Stimulated activated CD8-positive, alpha-beta memory T cell treated with anti-CD3 and anti-CD28 coated beads, Interleukin-15, amount 100 ng/mL, for 24 hours (primary cell): ENCODE data around the gene CECR2.

Source experiments
- DNase-seq: peaks from one replicate; pipeline ENCODE4 v3.0.0-alpha.2; 2020; ENCODE audit warnings: low read depth

The CECR2 gene

DNA sequence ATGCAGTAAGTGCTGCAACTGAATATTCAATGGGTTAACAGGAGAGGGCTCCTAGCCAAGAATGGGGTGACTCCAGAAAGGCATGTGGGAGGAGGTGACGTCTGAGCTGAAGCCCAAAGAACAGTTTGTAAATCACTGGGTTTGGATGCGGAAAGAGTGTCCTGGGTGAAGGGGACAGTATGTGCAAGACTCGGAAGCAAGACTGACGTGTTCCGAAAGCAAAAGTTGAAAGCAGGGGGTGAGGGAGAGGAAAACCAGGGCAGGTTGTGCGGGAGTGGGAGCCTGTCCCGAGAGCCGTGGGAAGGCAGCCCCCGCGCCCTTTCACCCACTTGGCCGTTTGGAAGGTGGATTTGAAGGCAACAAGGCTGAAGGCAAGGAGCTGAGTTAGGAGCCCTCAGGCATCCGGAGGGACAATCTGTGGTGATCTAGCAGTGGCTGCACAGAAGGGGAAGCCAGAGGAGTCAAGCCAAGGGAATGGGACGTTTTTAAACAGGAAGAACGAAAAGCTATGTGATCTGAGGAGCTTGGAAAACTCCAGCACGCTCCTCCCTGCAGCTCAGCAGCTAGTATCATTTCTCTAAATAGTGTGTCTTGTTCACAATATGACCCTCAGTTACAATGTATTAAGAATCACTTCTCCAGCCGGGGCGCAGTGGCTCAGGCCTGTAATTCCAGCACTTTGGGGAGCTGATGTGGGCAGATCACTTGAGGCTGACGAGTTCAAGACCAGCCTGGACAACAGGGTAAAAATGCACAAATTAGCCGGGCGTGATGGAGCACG is 201.8 kb downstream of the CECR2 start:
- DNase-seq, result no peak

DNA sequence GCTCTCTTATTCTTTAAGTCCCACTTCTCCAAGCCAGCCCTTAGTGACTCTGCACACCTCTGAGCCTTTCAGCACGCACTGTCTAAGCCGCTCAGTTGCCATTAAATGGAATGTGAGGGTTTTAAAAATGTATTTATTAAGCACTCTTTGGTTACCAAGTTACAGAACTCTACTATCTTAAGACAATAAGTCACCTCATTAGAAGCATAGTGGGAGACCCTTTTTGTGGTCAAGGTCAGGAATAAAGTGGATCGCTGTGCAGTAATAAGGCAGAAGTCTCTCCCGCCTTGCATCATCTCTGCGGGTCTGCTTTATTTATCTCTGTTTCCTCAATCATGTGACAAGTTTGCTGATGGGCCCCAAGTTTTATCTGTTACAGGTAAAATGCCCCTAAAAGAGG is 205.9 kb downstream of the CECR2 start:
- no peak for DNase-seq

DNA sequence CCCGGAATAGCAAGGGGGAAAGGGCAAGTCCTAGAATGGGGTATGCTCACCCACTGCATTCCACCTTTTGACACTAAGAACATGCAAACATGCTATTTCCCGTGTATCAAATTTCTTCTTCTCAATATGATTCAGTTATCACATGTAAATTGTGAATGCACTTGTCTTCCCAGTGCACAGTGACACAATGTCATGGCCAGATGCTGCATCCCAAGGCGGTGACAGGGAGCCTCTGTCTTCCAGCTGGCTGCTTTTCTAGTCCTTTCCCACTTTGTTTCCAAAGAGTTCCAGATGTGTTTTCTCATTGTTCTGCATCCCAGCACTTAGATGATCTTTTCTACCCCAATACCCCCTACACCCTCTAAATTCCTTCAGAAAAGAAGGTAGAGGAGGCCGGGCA is 206.4 kb downstream of the CECR2 start:
- no peak for DNase-seq

DNA sequence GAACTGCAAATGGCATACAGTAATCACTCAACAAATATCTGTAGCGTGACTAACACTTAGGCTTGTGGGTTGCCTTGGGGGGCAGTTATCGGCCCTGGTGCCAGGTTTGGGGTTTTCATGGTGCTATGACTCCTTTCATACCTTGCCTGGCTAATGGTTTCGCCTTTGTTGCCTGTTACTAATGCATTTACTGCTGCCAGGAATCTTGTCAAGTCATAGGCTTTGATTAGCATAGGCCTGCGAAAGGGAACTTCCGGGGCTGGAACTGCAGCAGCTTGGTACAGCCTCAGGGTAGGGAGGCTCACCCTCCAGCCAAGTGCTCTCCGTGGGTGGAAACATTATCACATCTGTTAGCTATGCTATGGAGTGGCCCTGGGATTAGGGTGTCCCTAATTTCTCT is 207.2 kb downstream of the CECR2 start:
- no peak for DNase-seq

DNA sequence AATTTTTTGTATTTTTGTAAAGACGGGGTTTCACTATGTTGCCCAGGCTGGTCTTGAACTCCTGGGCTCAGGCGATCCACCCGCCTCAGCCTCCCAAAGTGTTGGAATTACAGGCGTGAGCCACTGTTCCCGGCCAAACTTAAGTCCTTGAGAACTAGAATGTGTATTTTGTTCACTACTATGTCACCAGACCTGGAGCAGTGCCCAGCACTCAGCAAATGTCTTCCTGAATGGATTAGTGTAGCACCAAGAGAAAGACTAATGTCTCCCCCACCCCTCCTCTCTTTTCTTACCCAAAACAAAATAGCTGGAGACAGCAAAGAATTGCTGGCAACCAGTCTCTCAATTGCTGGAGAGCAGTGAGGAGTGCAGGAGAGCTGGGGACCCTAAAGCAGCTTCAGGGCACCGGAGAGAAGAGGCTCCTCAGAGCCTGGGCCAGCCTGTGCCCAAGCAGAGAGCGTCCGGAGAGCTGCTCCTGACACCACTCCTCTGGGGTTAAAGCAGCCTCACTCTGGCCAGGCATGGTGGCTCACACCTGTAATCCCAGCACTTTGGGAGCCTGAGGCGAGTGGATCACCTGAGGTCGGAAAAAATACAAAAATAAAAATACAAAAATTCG is 209.0 kb downstream of the CECR2 start:
- no peak for DNase-seq

DNA sequence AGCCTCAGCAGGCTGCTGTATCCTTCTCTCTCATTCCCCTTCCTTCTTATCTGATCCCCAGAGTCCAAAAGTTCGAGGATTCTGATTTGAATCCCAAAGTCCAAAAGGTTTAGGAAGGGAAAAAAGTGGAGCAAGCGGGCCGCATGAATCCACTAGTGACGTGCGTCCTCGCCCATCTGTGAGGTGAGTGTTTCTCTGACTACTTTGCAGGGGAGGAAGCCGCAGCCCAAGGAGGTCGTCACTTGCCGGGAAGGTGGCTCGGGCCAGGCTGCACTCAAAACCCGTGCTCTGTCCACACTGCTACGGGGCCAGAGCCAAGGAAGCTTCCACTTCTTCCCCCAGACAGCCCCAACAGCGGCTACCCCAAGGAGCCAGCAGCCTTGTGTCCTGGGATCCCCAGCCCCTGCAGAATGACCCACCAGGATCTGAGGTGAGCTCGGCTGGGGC is 210.3 kb downstream of the CECR2 start:
- DNase-seq, result no peak

DNA sequence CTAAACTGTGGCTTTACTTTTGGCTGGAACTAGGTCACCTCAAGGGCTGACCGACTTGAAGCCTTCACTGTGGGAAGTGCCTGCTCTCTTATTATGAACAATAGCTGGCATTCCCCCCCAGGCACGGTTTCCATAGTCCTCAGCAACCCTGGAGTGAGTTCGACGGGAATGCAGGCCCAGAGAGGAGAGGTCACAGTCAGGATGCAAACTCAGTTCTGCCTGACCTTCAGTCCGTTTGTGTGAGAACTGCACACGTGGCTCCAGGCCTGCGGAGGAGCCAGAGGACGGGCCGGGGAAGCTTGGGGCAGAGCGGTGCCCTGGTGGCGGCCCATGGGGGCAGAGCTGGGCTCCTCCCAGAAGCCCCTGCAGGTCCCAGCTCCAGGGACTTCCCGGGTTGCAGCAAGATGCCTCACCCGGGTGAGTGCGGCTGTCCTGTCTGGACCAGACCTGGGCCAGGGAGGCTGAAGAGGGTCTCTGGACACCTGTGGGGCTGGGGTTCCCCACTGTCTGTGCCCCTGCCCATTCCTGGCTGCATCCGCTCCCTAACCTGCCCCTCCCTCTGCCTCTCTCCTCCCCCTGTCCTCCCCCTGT is 211.3 kb downstream of the CECR2 start:
- no peak for DNase-seq

DNA sequence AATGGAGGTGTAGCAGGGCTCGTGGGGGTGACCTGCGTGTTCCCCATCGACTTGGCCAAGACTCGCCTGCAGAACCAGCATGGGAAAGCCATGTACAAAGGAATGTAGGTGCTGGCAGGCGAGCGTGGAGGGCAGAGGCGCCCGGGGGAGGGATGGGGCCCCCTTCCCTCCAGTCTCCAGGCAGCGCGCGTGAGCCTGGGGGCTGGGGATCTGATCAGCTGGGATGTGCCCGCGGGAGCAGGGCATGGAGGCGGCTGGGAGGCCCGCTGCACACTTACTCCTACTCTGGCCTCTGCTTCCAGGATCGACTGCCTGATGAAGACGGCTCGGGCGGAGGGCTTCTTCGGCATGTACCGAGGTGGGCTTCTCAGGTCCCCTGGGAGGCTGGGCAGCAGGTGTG is 211.8 kb downstream of the CECR2 start:
- DNase-seq, result no peak

DNA sequence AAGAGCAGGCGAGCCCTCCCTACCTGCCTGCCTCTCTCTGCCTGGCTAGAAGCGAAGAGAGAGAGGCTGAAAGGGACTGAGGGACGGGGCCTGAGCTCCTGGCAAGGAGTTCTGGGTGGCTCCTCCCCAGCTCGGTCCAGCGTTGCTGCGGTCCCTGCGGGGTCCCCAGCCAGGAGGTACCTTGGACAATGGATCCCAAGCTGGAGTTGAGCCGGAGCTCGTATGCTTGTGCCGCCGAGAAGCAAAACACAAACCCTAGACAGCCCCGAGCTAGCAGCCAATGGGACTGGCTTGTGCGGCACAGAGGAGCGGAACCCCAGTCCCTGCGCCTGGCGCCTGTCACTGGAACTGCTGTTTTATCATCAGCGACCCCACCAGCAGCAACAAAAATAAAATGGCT is 212.4 kb downstream of the CECR2 start:
- no peak for DNase-seq

DNA sequence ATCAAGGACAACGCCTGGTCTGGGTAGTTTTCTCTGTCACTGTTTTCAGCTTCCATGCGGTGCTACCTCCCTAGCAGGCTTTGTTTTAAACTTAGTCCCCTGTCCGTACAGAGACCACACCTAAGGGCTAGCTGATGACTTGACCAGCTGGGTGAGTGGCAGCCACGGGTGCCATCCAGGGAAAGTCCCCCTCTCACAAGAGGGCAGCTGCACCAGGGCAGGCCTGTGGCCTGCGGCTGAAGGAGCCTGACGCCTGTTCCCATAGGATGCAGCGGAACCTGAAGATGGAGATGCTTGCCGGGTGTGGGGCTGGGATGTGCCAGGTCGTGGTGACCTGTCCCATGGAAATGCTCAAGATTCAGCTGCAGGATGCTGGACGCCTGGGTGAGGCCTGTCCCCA is 213.9 kb downstream of the CECR2 start:
- DNase-seq, result no peak

DNA sequence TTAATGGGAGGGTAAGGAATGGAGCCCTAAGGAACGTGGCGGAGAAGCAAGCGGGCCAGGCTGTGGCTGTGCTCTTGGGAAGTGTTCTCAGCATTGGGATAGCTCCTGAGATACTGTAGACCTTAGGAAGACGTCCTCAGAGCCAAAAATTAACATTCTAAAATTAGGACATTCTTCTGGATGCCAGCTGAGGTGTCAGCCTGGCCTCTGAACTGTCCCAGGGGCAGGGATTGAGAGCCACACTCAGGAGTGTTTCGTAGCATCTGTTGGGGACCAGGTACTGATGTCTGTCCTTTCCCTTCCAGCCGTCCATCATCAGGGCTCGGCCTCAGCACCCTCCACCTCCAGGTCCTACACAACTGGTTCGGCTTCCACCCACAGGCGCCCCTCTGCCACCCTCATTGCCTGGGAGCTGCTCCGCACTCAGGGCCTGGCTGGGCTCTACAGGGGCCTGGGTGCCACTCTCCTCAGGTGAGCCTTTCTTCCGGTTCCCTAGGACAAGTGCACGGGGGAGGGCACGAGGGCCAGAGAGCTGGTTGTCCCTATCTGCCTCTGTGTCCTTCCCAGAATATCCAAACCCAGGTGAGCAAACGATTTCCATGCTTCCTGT is 217.7 kb downstream of the CECR2 start:
- DNase-seq, result no peak

DNA sequence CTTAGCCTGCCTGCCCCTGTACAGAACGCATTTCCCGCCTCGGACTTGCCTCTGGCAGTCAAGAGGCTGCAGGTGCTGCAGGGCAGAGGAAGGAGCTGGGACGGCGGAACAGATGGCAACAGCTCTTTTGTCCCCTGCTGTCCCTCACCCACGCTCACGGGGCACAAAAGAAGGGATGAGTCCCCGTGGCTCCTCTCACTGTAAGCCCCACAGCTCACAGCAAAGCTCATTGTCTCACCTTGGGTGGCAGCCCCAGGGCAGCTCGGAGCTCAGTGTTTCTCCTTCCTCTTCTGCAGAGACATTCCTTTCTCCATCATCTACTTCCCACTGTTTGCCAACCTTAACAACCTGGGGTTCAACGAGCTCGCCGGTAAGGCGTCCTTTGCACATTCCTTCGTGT is 218.4 kb downstream of the CECR2 start:
- no peak for DNase-seq

DNA sequence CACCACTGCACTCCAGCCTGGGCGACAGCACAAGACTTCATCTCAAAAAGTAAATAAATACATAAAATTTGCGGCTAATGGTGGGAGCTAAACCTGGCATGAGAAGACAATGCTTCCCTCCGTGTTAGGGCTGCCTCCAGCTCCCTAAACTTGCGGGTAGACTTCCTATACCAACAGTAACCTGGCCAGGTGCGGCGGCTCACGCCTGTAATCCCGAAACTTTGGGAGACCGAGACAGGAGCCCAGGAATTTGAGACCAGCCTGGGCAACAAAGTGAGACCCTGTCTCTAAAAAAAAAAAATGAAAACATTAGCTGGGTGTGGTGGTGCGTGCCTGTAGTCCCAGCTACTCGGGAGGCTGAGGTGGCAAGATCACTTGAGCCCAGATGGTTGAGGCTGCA is 219.3 kb downstream of the CECR2 start:
- DNase-seq, result no peak

DNA sequence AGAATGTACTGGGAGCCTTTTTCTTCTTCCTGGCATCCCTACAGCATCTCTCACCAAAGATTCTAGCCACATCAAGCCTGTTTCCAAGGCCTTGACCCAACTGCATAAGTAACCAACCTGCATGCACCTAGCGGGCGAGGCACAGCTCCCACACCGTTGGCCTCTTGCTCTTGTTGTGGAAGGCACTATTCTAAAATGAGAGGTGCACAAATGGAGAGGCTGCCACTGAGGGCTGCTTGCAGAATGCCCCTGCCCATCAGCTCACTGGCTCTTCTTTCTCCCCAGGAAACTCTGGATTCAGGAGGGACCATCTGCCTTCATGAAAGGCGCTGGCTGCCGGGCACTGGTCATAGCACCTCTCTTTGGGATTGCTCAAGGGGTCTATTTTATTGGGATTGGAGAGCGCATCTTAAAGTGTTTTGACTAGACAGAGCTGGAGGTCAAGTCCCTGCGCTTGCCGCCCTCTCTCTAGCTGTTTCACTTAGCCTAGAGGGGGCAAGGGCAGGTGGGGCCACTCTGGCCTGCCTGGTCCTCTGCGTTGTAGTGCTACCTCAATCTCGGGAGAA is 220.6 kb downstream of the CECR2 start:
- DNase-seq, result no peak

DNA sequence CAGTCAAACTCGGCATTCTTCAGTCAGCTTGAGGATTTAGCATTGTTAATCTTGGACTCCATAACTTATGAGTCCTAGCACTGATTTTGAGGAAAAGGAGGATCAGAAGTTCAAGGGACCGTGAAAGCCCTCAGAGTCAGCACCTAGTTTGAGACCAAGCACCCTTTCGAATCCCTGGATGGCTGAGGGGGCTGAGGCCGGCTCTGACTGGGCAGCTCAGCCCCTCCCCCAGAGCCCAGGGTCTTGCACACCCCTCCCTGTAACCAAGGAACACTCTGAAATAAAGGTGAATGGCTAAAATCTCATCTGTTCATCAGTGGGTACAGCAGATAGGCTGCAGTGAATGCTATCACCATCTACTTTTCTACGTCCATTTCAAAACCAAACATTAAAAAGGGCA is 221.3 kb downstream of the CECR2 start:
- DNase-seq, result no peak

DNA sequence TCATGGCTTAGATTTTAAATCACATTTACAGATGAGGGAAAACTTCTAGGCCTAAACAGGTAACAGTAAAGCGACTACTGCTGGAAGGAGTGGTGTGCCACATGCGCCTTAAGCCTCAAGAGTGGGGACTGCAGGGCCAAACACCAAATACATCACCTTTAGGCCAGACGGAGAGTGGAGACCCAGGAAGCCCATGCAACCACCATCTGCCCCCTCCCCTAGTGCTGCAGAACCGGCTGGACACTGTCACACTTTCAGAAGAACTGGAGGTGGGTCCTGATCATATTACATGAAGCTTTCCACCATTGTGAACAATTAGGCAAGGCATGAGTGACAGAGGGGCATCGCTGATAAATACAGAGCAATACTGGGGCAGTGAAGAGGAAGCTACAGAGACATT is 222.9 kb downstream of the CECR2 start:
- no peak for DNase-seq

DNA sequence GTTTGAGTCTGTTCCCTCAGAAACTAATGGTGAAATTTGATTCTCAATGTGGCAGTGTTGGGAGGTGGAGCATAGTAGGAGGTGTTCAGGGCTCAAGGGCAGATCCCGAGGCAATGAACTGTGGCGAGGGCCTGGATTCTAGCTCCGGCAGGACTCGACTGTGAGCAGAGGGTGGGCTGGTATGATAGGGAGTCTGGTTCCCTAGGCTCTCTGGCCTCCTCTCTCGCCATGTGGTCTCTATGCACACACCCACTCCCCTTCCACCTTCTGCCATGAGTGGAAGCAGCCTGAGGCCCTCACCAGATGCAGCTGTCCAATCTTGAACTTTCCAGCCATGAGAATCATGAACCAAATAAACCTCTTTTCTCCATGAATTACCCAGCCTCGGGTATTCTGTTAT is 227.0 kb downstream of the CECR2 start:
- DNase-seq, result no peak

DNA sequence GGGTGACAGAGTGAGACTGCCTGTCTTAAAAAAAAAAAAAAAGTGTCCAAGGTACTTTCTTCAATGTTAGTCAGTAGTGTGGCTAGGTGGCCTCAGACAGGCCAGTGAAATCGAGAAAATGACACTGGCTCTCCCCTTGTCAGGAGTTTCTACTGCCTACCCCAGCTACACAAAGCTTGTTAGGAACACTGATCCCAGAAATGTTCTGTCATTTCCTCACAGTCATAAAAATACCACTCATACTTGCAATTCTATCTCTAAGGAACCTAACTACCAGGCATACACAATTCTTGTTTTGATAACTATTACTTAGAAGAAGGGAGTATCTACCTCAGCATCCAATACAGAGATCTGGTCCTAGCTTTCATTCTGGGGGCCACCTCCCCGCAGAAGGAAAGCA is 228.0 kb downstream of the CECR2 start:
- DNase-seq, result no peak

DNA sequence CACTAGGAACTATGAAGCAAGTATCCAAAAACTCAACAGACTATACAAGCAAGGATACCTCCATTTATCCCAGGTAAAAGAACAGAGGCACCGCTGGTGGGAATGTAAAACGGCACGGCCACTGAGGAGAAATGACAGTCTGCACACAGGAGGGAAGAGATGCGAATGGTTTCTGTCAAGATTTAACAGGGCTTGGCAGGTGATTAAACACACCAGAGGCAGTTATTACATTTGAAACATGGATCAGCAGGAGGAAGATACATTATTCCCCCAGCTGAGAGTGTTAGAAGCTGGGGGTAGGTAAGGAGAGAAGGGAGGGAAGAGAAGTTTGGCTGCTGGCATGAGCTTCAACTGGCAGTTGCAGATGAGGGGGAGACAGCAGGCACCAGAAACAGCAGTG is 229.1 kb downstream of the CECR2 start:
- DNase-seq, result no peak

DNA sequence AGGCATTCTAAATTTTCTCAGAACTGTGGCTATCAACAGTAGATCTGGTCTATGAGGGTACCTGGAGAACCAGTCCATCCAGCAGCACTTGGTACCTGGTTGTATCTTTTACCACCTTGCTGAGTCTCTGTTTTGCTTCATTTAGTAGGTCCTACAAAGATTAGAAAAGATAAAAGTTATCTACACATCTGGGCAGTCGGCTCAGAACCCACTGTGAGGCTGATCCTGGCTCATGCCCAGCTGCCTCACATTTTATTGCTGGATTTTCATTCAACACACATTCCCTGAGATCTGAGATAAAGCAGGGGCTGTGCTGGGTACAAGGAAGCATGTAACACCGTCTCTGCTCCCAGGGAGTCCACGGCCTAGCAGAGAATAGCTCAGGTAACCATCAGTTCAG is 231.8 kb downstream of the CECR2 start:
- no peak for DNase-seq

DNA sequence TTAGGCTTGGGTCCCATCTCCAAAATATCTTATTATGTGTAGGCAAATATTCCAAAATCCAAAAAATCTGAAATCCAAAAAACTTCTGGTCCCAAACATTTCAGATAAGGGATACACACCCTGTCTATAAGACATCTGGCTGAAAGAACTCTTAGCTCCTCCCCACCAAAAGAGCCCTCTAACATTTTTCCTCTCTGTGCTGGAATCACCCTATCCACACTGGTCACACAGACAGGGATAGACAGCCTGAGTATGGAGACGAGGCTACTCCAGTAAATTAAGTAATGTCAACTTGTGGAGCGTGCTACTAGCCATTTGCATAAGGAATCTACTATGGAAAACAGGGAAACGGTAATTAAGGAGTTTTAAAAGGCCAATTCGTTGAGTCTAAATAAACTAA is 234.4 kb downstream of the CECR2 start:
- DNase-seq, result no peak

DNA sequence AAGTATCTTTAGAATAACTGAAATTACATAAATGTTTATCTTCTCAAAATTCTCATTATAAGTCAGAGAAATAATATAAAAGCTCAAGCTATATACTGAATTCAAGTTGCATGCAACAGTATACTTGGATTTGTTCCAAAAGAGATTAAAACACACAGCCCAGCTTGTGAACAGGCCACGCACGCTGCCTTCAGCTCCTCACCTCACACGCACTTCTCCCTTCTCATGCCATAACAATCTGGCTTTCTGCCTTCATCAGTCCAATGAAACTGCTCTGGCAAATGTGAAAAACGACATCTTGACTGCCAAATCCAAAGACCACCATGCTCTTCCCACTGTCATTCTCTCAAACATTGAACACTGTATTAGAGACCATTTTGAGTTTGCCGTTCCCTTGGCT is 237.2 kb downstream of the CECR2 start:
- DNase-seq, result no peak
